GM12878 (cell line): ENCODE results near the gene UBASH3A. TPM values are rescaled to one million over a fixed set of nuclear protein-coding genes. Genes with fewer than 3 reads are reported as not detected.

Experiments
- CBX3 ChIP-seq: fragments of 200-600 bp; sonication (generic); IDR thresholded peaks from 2 replicates; pipeline ENCODE4 v1.6.1; 2016; ENCODE audit warnings: low read depth, borderline replicate concordance
- FOS ChIP-seq: IDR thresholded peaks from 3 replicates; pipeline ENCODE4 v1.6.1; 2011; ENCODE audit warnings: borderline replicate concordance; ENCODE audit not compliant: insufficient read length; ENCODE audit errors: extremely low read depth
- LARP7 ChIP-seq: fragments of 450-650 bp; IDR thresholded peaks from 2 replicates; pipeline ENCODE4 v1.6.1; 2017; ENCODE audit warnings: mild to moderate bottlenecking
- NFXL1 ChIP-seq: fragments of 450-650 bp; IDR thresholded peaks from 2 replicates; pipeline ENCODE4 v1.6.1; 2017; ENCODE audit warnings: antibody characterized with exemption, mild to moderate bottlenecking, borderline replicate concordance
- NR2C1 ChIP-seq: fragments of 450-650 bp; IDR thresholded peaks from 2 replicates; pipeline ENCODE4 v1.6.1; 2017; ENCODE audit warnings: antibody characterized with exemption, mild to moderate bottlenecking, moderate library complexity
- SIX5 ChIP-seq: IDR thresholded peaks from 2 replicates; pipeline ENCODE4 v1.6.1; 2011; ENCODE audit warnings: mild to moderate bottlenecking, low read depth, low read length, moderate library complexity; ENCODE audit not compliant: severe bottlenecking
- SREBF1 ChIP-seq: IDR thresholded peaks from 2 replicates; pipeline ENCODE4 v1.6.1; 2012; ENCODE audit warnings: mild to moderate bottlenecking, low read length
- STAT3 ChIP-seq: IDR thresholded peaks from 2 replicates; pipeline ENCODE4 v1.6.1; 2011; ENCODE audit warnings: low read depth, low read length, improper control_type of control experiment
- TARDBP ChIP-seq: IDR thresholded peaks from 2 replicates; pipeline ENCODE4 v1.6.1; 2016; ENCODE audit warnings: borderline replicate concordance
- TCF3 ChIP-seq: IDR thresholded peaks from 2 replicates; pipeline ENCODE4 v1.6.1; 2012; ENCODE audit warnings: low read depth, mild to moderate bottlenecking, low read length, borderline replicate concordance; ENCODE audit not compliant: insufficient read depth
- YY1 ChIP-seq: IDR thresholded peaks from 2 replicates; pipeline ENCODE4 v1.6.1; 2011; ENCODE audit warnings: low read depth, mild to moderate bottlenecking, low read length
- polyA plus RNA-seq, 11 experiments: library from polyadenylated mRNA; depleted of rRNA in 4 of 11; unstranded in 6 of 11; stranded (reverse) in 5 of 11; fragments of >200 nt; fragmentation: Nextera tagmentation in 4 of 11; fragmentation: Illumina TruSeq in 1 of 11; extraction: Ambion mirVana in 4 of 11; extraction: Trizol in 1 of 11; gene quantifications; 1 replicate in 1 of 11; 2 replicates in 10 of 11; pipeline versions ENCODE4 v1.2.1 to v1.2.3, GENCODE V29; 2011 to 2016; ENCODE audit warnings: inconsistent platforms in 2 of 11, missing spikeins in 2 of 11, low read depth in 1 of 11
- total RNA-seq, 4 experiments: library from RNA; depleted of rRNA in 3 of 4; stranded (reverse); fragments of >200 nt in 3 of 4; fragmentation: Illumina TruSeq in 1 of 4; extraction: Trizol in 1 of 4; gene quantifications; 2 replicates each; pipeline versions ENCODE4 v1.2.1 to v1.2.3, GENCODE V29; 2013 to 2021
- TF ChIP-seq, protein P1 (sequence below): fragments of 450-650 bp; IDR thresholded peaks from 2 replicates; pipeline ENCODE4 v1.6.1; 2017; ENCODE audit warnings: mild to moderate bottlenecking, low read depth, inconsistent platforms; ENCODE audit not compliant: poor library complexity, severe bottlenecking
- TF ChIP-seq, protein P2 (sequence below): fragments of 450-650 bp; IDR thresholded peaks from 2 replicates; pipeline ENCODE4 v1.6.1; 2018; ENCODE audit warnings: mild to moderate bottlenecking, low read depth, moderate library complexity; ENCODE audit not compliant: partially characterized antibody
- TF ChIP-seq, protein P3 (sequence below): fragments of 450-650 bp; IDR thresholded peaks from 2 replicates; pipeline ENCODE4 v1.6.1; 2017; ENCODE audit warnings: mild to moderate bottlenecking, moderate library complexity
- TF ChIP-seq, protein P4 (sequence below): fragments of 450-650 bp; IDR thresholded peaks from 2 replicates; pipeline ENCODE4 v1.6.1; 2017; ENCODE audit warnings: low read depth, mild to moderate bottlenecking, moderate library complexity
- TF ChIP-seq, protein P5 (sequence below): fragments of 150-350 bp; IDR thresholded peaks from 2 replicates; pipeline ENCODE4 v1.6.1; 2014; ENCODE audit warnings: mild to moderate bottlenecking, low read depth, low read length

The UBASH3A gene
- total and polyA plus RNA-seq, 10 of the 15 experiments (the other 5 are each of a cell fraction or from before 2014, with no cell fraction given): 0.04 to 0.39 (median 0.23) TPM; not detected in 1

DNA sequence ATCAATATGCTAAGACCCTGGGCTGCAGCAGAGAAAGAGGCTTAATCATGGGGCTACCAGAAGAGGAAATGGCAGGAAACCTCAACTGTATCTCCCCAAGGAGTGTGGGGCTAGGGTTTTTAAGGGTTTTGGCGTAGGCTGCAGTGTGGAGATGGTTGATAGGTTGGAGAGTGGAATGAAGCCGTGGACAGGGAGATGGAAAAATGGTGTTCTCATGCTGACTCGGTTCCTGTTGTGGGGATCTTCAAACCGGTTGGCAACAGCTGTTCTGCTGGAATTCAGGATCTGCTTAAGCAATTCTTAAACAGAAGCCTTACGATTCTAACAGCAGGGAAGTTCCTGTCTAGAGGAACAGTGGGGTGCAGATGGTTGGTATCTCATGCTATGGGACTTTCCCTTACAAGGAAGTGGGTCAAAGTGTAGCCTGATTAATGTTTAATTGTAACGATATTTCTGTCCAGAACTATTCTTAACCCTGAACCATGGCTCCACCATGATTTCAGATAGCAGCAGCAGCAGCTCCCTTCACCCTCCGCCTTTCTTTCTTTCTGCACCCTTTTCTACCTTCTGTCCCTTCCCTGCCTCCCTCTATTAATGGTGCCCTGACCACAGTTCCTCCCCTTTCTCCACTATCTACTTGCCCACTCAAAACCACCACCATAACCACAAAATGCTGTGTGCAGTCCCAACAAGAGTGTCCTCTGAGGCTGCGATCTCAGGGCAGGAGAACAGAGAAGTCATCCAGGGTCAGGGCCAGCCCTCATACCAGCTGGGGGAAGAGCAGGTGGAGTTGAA, 61.5 kb downstream of the UBASH3A start (continued):
- TF ChIP-seq, protein P1, sequence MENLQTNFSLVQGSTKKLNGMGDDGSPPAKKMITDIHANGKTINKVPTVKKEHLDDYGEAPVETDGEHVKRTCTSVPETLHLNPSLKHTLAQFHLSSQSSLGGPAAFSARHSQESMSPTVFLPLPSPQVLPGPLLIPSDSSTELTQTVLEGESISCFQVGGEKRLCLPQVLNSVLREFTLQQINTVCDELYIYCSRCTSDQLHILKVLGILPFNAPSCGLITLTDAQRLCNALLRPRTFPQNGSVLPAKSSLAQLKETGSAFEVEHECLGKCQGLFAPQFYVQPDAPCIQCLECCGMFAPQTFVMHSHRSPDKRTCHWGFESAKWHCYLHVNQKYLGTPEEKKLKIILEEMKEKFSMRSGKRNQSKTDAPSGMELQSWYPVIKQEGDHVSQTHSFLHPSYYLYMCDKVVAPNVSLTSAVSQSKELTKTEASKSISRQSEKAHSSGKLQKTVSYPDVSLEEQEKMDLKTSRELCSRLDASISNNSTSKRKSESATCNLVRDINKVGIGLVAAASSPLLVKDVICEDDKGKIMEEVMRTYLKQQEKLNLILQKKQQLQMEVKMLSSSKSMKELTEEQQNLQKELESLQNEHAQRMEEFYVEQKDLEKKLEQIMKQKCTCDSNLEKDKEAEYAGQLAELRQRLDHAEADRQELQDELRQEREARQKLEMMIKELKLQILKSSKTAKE: no peak
- no peak for TF ChIP-seq SIX5
- TF ChIP-seq STAT3: 0 out of 2 replicates have a peak, but pooled peaks have one; percentile 20
- TF ChIP-seq, protein P2, sequence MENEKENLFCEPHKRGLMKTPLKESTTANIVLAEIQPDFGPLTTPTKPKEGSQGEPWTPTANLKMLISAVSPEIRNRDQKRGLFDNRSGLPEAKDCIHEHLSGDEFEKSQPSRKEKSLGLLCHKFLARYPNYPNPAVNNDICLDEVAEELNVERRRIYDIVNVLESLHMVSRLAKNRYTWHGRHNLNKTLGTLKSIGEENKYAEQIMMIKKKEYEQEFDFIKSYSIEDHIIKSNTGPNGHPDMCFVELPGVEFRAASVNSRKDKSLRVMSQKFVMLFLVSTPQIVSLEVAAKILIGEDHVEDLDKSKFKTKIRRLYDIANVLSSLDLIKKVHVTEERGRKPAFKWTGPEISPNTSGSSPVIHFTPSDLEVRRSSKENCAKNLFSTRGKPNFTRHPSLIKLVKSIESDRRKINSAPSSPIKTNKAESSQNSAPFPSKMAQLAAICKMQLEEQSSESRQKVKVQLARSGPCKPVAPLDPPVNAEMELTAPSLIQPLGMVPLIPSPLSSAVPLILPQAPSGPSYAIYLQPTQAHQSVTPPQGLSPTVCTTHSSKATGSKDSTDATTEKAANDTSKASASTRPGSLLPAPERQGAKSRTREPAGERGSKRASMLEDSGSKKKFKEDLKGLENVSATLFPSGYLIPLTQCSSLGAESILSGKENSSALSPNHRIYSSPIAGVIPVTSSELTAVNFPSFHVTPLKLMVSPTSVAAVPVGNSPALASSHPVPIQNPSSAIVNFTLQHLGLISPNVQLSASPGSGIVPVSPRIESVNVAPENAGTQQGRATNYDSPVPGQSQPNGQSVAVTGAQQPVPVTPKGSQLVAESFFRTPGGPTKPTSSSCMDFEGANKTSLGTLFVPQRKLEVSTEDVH: no peak
- TF ChIP-seq NR2C1: peak; percentile 33; the same call in 1 of the 2 replicates
- TF ChIP-seq TCF3: 0 out of 2 replicates have a peak, but pooled peaks have one; percentile 50
- TF ChIP-seq, protein P3, sequence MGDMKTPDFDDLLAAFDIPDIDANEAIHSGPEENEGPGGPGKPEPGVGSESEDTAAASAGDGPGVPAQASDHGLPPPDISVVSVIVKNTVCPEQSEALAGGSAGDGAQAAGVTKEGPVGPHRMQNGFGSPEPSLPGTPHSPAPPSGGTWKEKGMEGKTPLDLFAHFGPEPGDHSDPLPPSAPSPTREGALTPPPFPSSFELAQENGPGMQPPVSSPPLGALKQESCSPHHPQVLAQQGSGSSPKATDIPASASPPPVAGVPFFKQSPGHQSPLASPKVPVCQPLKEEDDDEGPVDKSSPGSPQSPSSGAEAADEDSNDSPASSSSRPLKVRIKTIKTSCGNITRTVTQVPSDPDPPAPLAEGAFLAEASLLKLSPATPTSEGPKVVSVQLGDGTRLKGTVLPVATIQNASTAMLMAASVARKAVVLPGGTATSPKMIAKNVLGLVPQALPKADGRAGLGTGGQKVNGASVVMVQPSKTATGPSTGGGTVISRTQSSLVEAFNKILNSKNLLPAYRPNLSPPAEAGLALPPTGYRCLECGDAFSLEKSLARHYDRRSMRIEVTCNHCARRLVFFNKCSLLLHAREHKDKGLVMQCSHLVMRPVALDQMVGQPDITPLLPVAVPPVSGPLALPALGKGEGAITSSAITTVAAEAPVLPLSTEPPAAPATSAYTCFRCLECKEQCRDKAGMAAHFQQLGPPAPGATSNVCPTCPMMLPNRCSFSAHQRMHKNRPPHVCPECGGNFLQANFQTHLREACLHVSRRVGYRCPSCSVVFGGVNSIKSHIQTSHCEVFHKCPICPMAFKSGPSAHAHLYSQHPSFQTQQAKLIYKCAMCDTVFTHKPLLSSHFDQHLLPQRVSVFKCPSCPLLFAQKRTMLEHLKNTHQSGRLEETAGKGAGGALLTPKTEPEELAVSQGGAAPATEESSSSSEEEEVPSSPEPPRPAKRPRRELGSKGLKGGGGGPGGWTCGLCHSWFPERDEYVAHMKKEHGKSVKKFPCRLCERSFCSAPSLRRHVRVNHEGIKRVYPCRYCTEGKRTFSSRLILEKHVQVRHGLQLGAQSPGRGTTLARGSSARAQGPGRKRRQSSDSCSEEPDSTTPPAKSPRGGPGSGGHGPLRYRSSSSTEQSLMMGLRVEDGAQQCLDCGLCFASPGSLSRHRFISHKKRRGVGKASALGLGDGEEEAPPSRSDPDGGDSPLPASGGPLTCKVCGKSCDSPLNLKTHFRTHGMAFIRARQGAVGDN: peak; percentile 96
- no peak for TF ChIP-seq CBX3
- TF ChIP-seq TARDBP: no peak
- TF ChIP-seq, protein P4, sequence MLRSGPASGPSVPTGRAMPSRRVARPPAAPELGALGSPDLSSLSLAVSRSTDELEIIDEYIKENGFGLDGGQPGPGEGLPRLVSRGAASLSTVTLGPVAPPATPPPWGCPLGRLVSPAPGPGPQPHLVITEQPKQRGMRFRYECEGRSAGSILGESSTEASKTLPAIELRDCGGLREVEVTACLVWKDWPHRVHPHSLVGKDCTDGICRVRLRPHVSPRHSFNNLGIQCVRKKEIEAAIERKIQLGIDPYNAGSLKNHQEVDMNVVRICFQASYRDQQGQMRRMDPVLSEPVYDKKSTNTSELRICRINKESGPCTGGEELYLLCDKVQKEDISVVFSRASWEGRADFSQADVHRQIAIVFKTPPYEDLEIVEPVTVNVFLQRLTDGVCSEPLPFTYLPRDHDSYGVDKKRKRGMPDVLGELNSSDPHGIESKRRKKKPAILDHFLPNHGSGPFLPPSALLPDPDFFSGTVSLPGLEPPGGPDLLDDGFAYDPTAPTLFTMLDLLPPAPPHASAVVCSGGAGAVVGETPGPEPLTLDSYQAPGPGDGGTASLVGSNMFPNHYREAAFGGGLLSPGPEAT: peak; percentile 81; the same call in 1 of the 2 replicates
- TF ChIP-seq, protein P5, sequence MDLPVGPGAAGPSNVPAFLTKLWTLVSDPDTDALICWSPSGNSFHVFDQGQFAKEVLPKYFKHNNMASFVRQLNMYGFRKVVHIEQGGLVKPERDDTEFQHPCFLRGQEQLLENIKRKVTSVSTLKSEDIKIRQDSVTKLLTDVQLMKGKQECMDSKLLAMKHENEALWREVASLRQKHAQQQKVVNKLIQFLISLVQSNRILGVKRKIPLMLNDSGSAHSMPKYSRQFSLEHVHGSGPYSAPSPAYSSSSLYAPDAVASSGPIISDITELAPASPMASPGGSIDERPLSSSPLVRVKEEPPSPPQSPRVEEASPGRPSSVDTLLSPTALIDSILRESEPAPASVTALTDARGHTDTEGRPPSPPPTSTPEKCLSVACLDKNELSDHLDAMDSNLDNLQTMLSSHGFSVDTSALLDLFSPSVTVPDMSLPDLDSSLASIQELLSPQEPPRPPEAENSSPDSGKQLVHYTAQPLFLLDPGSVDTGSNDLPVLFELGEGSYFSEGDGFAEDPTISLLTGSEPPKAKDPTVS: no peak
- TF ChIP-seq FOS: no peak
- peak; percentile 60; the same call in 1 of the 2 replicates for TF ChIP-seq YY1
- no peak for TF ChIP-seq NFXL1
- no peak for TF ChIP-seq SREBF1
- TF ChIP-seq LARP7: no peak
